Calu3 (cell line): Measurements from ENCODE around the gene HESX1. TPM values are rescaled to one million over a fixed set of nuclear protein-coding genes. Genes with fewer than 3 reads are reported as not detected.

Experiments used
- Bru-seq: library from RNA; stranded (reverse); fragments of 400-500 nt; gene quantifications from one replicate; lab custom pipeline; 2021; lab: Mats Ljungman, UMichigan
- BruChase-seq, 2 experiments: library from RNA; stranded (reverse); fragments of 400-500 nt; gene quantifications; one replicate each; lab custom pipeline; 2021; lab: Mats Ljungman, UMichigan
- BruUV-seq: library from RNA; stranded (reverse); fragments of 400-500 nt; replicated peaks from 2 replicates; lab custom pipeline; 2021; lab: Mats Ljungman, UMichigan
- CTCF ChIA-PET: fragments of 300-600 bp; sonication (Branson Sonifier 250); formaldehyde crosslinking; loops from one replicate; lab custom pipeline; 2022; ENCODE audit warnings: antibody characterized with exemption; lab: Charles Lee
- DNase-seq: peaks from one replicate; pipeline ENCODE4 v3.0.0; 2022
- H3K27ac Mint-ChIP-seq: one replicate; pipeline ENCODE4 v1.8.0; 2022; ENCODE audit warnings: mixed read lengths; ENCODE audit not compliant: unreplicated experiment
- H3K27me3 Mint-ChIP-seq: one replicate; pipeline ENCODE4 v1.8.0; 2022; ENCODE audit warnings: mixed read lengths; ENCODE audit not compliant: unreplicated experiment
- H3K36me3 Mint-ChIP-seq: one replicate; pipeline ENCODE4 v1.8.0; 2022; ENCODE audit warnings: mild to moderate bottlenecking, moderate library complexity, mixed read lengths; ENCODE audit not compliant: insufficient read depth, unreplicated experiment
- H3K4me1 Mint-ChIP-seq: one replicate; pipeline ENCODE4 v1.8.0; 2022; ENCODE audit warnings: mild to moderate bottlenecking, low read depth, mixed read lengths; ENCODE audit not compliant: unreplicated experiment
- H3K4me3 Mint-ChIP-seq: one replicate; pipeline ENCODE4 v1.8.0; 2022; ENCODE audit warnings: mild to moderate bottlenecking, low read depth, moderate library complexity, mixed read lengths; ENCODE audit not compliant: unreplicated experiment
- H3K9me3 Mint-ChIP-seq: one replicate; pipeline ENCODE4 v1.8.0; 2022; ENCODE audit warnings: low read depth, mixed read lengths; ENCODE audit not compliant: unreplicated experiment
- intact Hi-C: fragments of 100-400 bp; cut with micrococcal nuclease; formaldehyde crosslinking; loops from one replicate; pipeline ENCODE4 v1.10.0; 2022; ENCODE audit not compliant: unreplicated experiment
- long read RNA-seq: library from polyadenylated mRNA; stranded (forward); transcript quantifications from one replicate; pipeline ENCODE4 v2.0.0, GENCODE V29; 2022
- total RNA-seq: library from RNA; stranded (reverse); gene quantifications from 2 replicates; pipeline ENCODE4 v1.2.3, GENCODE V29; 2022
- TF ChIP-seq, protein P1 (sequence below): fragments of 200-600 bp; IDR thresholded peaks from one replicate; pipeline ENCODE4 v1.8.0; 2022; ENCODE audit warnings: antibody characterized with exemption; ENCODE audit not compliant: unreplicated experiment

HESX1 gene
- total RNA-seq (0.78 and 0.91 TPM in 2 replicates), Bru-seq, nascent RNA (percentile 32 among the genes with signal in this experiment), BruChase-seq, experiment 1, labeled RNA remaining after a 6-hour chase (percentile 36 among the genes with signal in this experiment), BruChase-seq, experiment 2, labeled RNA remaining after a 2-hour chase (percentile 38 among the genes with signal in this experiment)
- long read RNA-seq, partial matches to known transcripts: 0 of 6 reads
- long read RNA-seq, other reads (novel, unspliced or antisense): 6 of 6 reads

- CTCF ChIA-PET: no interaction called here
- no peak within 1 kb of the TSS for H3K4me3 Mint-ChIP-seq
These were observed at the start of gene HESX1 for GRCh38 chr3:57199895-57200297. TSS of gene HESX1 (minus strand) at chr3:57199978. CDS start at chr3:57199918, 60 bp downstream.

DNA sequence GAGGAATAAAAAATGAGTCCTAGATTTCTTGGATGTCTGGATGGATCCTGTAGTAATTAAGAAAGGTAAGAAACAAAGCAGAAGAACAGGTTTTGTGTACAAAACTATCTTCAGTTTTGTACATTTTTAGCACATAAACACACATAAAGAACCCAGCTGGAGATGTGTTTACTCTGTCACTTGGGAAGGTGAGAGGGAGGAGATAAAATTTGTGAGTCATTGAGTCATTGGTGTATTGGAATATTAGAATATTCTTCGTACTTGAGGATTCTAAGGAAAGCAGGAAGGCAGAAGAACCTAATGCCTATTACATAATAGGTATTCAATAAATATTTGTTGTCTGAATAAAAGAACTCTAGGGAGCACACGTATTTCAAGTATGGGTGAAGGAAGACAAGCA lies 45.2 kb upstream of the HESX1 start:
- no peak overlapping the region for H3K4me3 Mint-ChIP-seq
- H3K4me1 Mint-ChIP-seq: no peaks in the 10 kb centered on the region
- TF ChIP-seq, protein P1, sequence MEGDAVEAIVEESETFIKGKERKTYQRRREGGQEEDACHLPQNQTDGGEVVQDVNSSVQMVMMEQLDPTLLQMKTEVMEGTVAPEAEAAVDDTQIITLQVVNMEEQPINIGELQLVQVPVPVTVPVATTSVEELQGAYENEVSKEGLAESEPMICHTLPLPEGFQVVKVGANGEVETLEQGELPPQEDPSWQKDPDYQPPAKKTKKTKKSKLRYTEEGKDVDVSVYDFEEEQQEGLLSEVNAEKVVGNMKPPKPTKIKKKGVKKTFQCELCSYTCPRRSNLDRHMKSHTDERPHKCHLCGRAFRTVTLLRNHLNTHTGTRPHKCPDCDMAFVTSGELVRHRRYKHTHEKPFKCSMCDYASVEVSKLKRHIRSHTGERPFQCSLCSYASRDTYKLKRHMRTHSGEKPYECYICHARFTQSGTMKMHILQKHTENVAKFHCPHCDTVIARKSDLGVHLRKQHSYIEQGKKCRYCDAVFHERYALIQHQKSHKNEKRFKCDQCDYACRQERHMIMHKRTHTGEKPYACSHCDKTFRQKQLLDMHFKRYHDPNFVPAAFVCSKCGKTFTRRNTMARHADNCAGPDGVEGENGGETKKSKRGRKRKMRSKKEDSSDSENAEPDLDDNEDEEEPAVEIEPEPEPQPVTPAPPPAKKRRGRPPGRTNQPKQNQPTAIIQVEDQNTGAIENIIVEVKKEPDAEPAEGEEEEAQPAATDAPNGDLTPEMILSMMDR: no peak
- no peaks in the 10 kb centered on the region for H3K27me3 Mint-ChIP-seq
- no peak for DNase-seq
- peaks cover 11% of the 10 kb centered on the region for H3K36me3 Mint-ChIP-seq
- CTCF ChIA-PET: no interaction called here
- H3K27ac Mint-ChIP-seq: no peak overlapping the region
- H3K9me3 Mint-ChIP-seq: no peaks in the 10 kb centered on the region
- no TSS peak for BruUV-seq
- intact Hi-C loops: no loop called here

More at GRCh38 chr3:57199895-57200297, at the start of gene HESX1:
- no TSS peak for BruUV-seq
- intact Hi-C loops: no loop called here
- H3K27me3 Mint-ChIP-seq: no peaks in the 10 kb centered on the region
- H3K27ac Mint-ChIP-seq: no peak within 1 kb of the TSS
- H3K36me3 Mint-ChIP-seq: peaks cover 5% of the 10 kb centered on the region
- H3K4me1 Mint-ChIP-seq: no peaks in the 10 kb centered on the region
- no peaks in the 10 kb centered on the region for H3K9me3 Mint-ChIP-seq
- TF ChIP-seq, protein P1: no peak
- no peak for DNase-seq

DNA sequence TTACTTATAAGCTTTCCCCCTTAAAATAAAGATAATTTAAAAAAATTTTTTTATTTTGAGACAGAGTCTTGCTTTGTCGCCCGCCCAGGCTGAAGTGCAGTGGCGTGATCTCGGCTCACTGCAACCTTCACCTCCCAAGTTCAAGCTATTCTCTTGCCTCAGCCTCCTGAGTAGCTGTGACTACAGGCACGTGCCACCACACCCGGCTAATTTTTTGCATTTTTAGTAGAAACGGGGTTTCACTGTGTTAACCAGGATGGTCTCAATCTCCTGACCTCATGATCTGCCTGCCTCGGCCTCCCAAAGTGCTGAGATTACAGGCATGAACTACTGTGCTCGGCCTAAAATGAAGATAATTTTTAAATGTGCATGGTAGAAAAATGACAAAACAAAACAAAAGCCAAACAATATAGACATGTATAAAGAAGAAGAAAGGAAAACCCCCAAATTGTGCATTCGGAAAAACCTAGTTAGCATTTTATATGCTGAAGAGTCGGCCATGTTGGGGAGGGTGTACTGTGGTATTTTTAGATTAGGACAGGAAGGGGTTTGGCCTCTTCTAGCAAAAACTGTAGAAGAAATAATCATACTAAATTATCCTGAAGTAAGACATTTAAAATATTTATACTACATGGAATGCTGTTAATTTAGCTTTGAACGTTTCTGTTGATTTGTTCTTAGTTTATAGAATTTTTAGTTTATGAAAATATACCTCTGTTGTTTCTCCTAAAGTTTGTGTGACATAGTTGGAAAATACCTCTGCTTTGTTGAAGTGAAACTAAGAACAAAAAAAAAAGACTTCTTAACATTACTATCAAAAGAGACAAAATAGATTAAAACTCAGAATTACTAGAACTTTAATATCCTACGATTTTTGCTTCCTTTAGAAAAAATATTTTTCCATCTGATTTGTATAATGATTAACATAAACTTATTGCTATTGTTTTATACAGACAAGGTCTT lies 35.1 kb upstream of the HESX1 start:
- H3K4me3 Mint-ChIP-seq: no peak overlapping the region
- no TSS peak for BruUV-seq
- H3K36me3 Mint-ChIP-seq: no peaks in the 10 kb centered on the region
- CTCF ChIA-PET: no interaction called here
- TF ChIP-seq, protein P1: no peak
- DNase-seq: no peak
- no peaks in the 10 kb centered on the region for H3K27me3 Mint-ChIP-seq
- no peak overlapping the region for H3K27ac Mint-ChIP-seq
- H3K9me3 Mint-ChIP-seq: no peaks in the 10 kb centered on the region
- H3K4me1 Mint-ChIP-seq: no peaks in the 10 kb centered on the region
- intact Hi-C loops: no loop called here

- no TSS peak for BruUV-seq
- no peak overlapping the region for H3K27ac Mint-ChIP-seq
- H3K4me3 Mint-ChIP-seq: no peak overlapping the region
- TF ChIP-seq, protein P1: no peak
- H3K9me3 Mint-ChIP-seq: no peaks in the 10 kb centered on the region
- no peak for DNase-seq
- CTCF ChIA-PET: interaction anchor here (0.8 kb wide), 1 partner anchor 359 kb away, joined by 9 read pairs; no protein-coding TSS in a partner anchor
- H3K4me1 Mint-ChIP-seq: no peaks in the 10 kb centered on the region
- no peaks in the 10 kb centered on the region for H3K27me3 Mint-ChIP-seq
- H3K36me3 Mint-ChIP-seq: peaks cover 3% of the 10 kb centered on the region
- intact Hi-C loops: no loop called here
These were observed 34.0 kb upstream of the HESX1 start for GRCh38 chr3:57233799-57234198.
